Caco-2 (cell line): ENCODE data around the gene MAP7. TPM values are rescaled to one million over a fixed set of nuclear protein-coding genes. Genes with fewer than 3 reads are reported as not detected.

Experiments used
- BruUV-seq: library from RNA; stranded (reverse); fragments of 400-500 nt; replicated peaks from 2 replicates; lab custom pipeline; 2021; lab: Mats Ljungman, UMichigan
- CTCF ChIA-PET: fragments of 300-600 bp; sonication (Branson Sonifier 250); formaldehyde crosslinking; loops from one replicate; lab custom pipeline; 2022; ENCODE audit warnings: antibody characterized with exemption; lab: Charles Lee
- POLR2A ChIA-PET: fragments of 300-600 bp; sonication (Branson Sonifier 250); formaldehyde crosslinking; loops from one replicate; lab custom pipeline; 2022; ENCODE audit warnings: antibody characterized with exemption; lab: Charles Lee
- DNase-seq, 2 experiments: peaks; one replicate each; pipeline versions ENCODE4 v3.0.0 to v3.0.0-alpha.2; 2020 to 2022
- H3K27me3 ChIP-seq: replicated peaks from 2 replicates; pipeline ENCODE4 v1.6.0; 2011; ENCODE audit warnings: low read length; ENCODE audit not compliant: control insufficient read depth, insufficient read depth
- H3K36me3 ChIP-seq: 2 replicates; pipeline ENCODE4 v1.5.1; 2011; ENCODE audit warnings: low read length; ENCODE audit not compliant: control insufficient read depth, insufficient read depth
- H3K4me1 ChIP-seq: fragments of 250-450 bp; sonication (Bioruptor Pico); 2 replicates; pipeline ENCODE4 v1.5.1; 2020; ENCODE audit warnings: mild to moderate bottlenecking
- H3K4me3 ChIP-seq: 2 replicates; pipeline ENCODE4 v1.5.1; 2011; ENCODE audit warnings: low read depth, mild to moderate bottlenecking, control low read depth, low read length
- H3K9me3 ChIP-seq: fragments of 250-450 bp; sonication (Bioruptor Pico); 2 replicates; pipeline ENCODE4 v1.5.1; 2020; ENCODE audit warnings: mild to moderate bottlenecking, moderate library complexity
- H3K27ac Mint-ChIP-seq: one replicate; pipeline ENCODE4 v1.8.0; 2022; ENCODE audit warnings: mixed read lengths; ENCODE audit not compliant: unreplicated experiment
- H3K27me3 Mint-ChIP-seq: one replicate; pipeline ENCODE4 v1.8.0; 2022; ENCODE audit warnings: mixed read lengths; ENCODE audit not compliant: insufficient read depth, unreplicated experiment
- H3K36me3 Mint-ChIP-seq: one replicate; pipeline ENCODE4 v1.8.0; 2022; ENCODE audit warnings: mild to moderate bottlenecking, mixed read lengths; ENCODE audit not compliant: insufficient read depth, unreplicated experiment
- H3K4me1 Mint-ChIP-seq: one replicate; pipeline ENCODE4 v1.8.0; 2022; ENCODE audit warnings: low read depth, mixed read lengths; ENCODE audit not compliant: unreplicated experiment
- H3K4me3 Mint-ChIP-seq: one replicate; pipeline ENCODE4 v1.8.0; 2022; ENCODE audit warnings: mild to moderate bottlenecking, moderate library complexity, mixed read lengths; ENCODE audit not compliant: unreplicated experiment
- H3K9me3 Mint-ChIP-seq: one replicate; pipeline ENCODE4 v1.8.0; 2022; ENCODE audit warnings: mixed read lengths; ENCODE audit not compliant: unreplicated experiment
- CTCF ChIP-seq, 2 experiments: fragments of 200-600 bp in 1 of 2; IDR thresholded peaks; 1 replicate in 1 of 2; 2 replicates in 1 of 2; pipeline versions ENCODE4 v1.5.1 to v1.8.0; 2011 to 2022; ENCODE audit warnings: antibody characterized with exemption in 1 of 2, control low read depth in 1 of 2, inconsistent platforms in 1 of 2, low read depth in 1 of 2, low read length in 1 of 2, mild to moderate bottlenecking in 1 of 2, moderate library complexity in 1 of 2; ENCODE audit not compliant: insufficient read depth in 1 of 2, severe bottlenecking in 1 of 2, unreplicated experiment in 1 of 2
- intact Hi-C: fragments of 100-400 bp; cut with micrococcal nuclease; formaldehyde crosslinking; loops from one replicate; pipeline ENCODE4 v1.10.0; 2022; ENCODE audit not compliant: unreplicated experiment
- total RNA-seq: library from RNA; stranded (reverse); gene quantifications from 2 replicates; pipeline ENCODE4 v1.2.3, GENCODE V29; 2022

Gene MAP7
- total RNA-seq, 1 experiment from 2014 or later = 55.3 TPM

GRCh38 chr6:136334465-136334846 lies 215.8 kb downstream of the MAP7 start:
- Mint-ChIP-seq H3K4me1 (peaks cover 7% of the 10 kb centered on the region), H3K4me3 (no peak overlapping the region), H3K27me3 (no peaks in the 10 kb centered on the region), H3K36me3 (peaks cover 6% of the 10 kb centered on the region), H3K27ac (no peak overlapping the region), H3K9me3 (no peaks in the 10 kb centered on the region)
- ChIA-PET CTCF (interaction anchor here (1.0 kb wide), 1 partner anchor 30 kb away, joined by 3 read pairs; no protein-coding TSS in a partner anchor), POLR2A (interaction anchor here (0.7 kb wide), 1 partner anchor 540 kb away, joined by 3 read pairs; no protein-coding TSS in a partner anchor)
- Histone ChIP-seq H3K27me3 (no peaks in the 10 kb centered on the region; the same call in 1 of the 2 replicates), H3K4me3 (no peak overlapping the region), H3K36me3 (no peaks in the 10 kb centered on the region), H3K4me1 (no peaks in the 10 kb centered on the region), H3K9me3 (no peaks in the 10 kb centered on the region)
- intact Hi-C loops = no loop called here
- BruUV-seq = no TSS peak
- DNase-seq = no peak
- no peak for TF ChIP-seq CTCF (IDR thresholded peaks at IDR 0.05; ENCODE audit: insufficient read depth in 1 of 2, low read depth in 1 of 2, low read length in 1 of 2, severe bottlenecking in 1 of 2, unreplicated experiment in 1 of 2)

- no peaks in the 10 kb centered on the region for H3K27me3 Mint-ChIP-seq
- Histone ChIP-seq H3K4me3 (no peak overlapping the region), H3K4me1 (no peaks in the 10 kb centered on the region), H3K27me3 (no peaks in the 10 kb centered on the region; the same call in 1 of the 2 replicates), H3K36me3 (no peaks in the 10 kb centered on the region), H3K9me3 (no peaks in the 10 kb centered on the region)
- no TSS peak for BruUV-seq
- H3K36me3 Mint-ChIP-seq = peaks cover 6% of the 10 kb centered on the region
- H3K4me1 Mint-ChIP-seq = peaks cover 7% of the 10 kb centered on the region
- no peak for TF ChIP-seq CTCF (IDR thresholded peaks at IDR 0.05; ENCODE audit: insufficient read depth in 1 of 2, low read depth in 1 of 2, low read length in 1 of 2, severe bottlenecking in 1 of 2, unreplicated experiment in 1 of 2)
- ChIA-PET CTCF (interaction anchor here (1.0 kb wide), 1 partner anchor 31 kb away, joined by 3 read pairs; no protein-coding TSS in a partner anchor), POLR2A (interaction anchor here (0.7 kb wide), 1 partner anchor 540 kb away, joined by 3 read pairs; no protein-coding TSS in a partner anchor)
- H3K9me3 Mint-ChIP-seq = no peaks in the 10 kb centered on the region
- H3K27ac Mint-ChIP-seq = no peak overlapping the region
- intact Hi-C loops = no loop called here
- no peak for DNase-seq
- no peak overlapping the region for H3K4me3 Mint-ChIP-seq
Measured at GRCh38 chr6:136333824-136334464, 216.3 kb downstream of the MAP7 start.

GRCh38 chr6:136331461-136331860 lies 218.8 kb downstream of the MAP7 start:
- H3K4me1 ChIP-seq = no peaks in the 10 kb centered on the region
- Mint-ChIP-seq H3K9me3 (no peaks in the 10 kb centered on the region), H3K27me3 (no peaks in the 10 kb centered on the region), H3K4me1 (no peaks in the 10 kb centered on the region), H3K4me3 (no peak overlapping the region), H3K36me3 (peaks cover 6% of the 10 kb centered on the region), H3K27ac (no peak overlapping the region)
- intact Hi-C loops = no loop called here
- H3K36me3 ChIP-seq = no peaks in the 10 kb centered on the region
- no peaks in the 10 kb centered on the region; the same call in 1 of the 2 replicates for H3K27me3 ChIP-seq
- CTCF ChIA-PET = interaction anchor here (0.7 kb wide), 1 partner anchor 219 kb away, joined by 3 read pairs; no protein-coding TSS in a partner anchor
- TF ChIP-seq CTCF (IDR thresholded peaks at IDR 0.05; ENCODE audit: insufficient read depth in 1 of 2, low read depth in 1 of 2, low read length in 1 of 2, severe bottlenecking in 1 of 2, unreplicated experiment in 1 of 2) = no peak
- no TSS peak for BruUV-seq
- H3K4me3 ChIP-seq = no peak overlapping the region
- H3K9me3 ChIP-seq = no peaks in the 10 kb centered on the region
- no peak for DNase-seq
- POLR2A ChIA-PET = no interaction called here
